IMR-90 (cell line): ENCODE measurements around the gene TNS3.

Experiments
- CEBPB ChIP-seq: IDR thresholded peaks from 2 replicates; pipeline ENCODE4 v1.6.1; 2012; ENCODE audit warnings: low read depth, low read length, improper control_type of control experiment
- MXI1 ChIP-seq: IDR thresholded peaks from 2 replicates; pipeline ENCODE4 v1.6.1; 2012; ENCODE audit warnings: low read depth, mild to moderate bottlenecking, low read length, moderate library complexity, borderline replicate concordance
- POLR2A ChIP-seq: IDR thresholded peaks from 2 replicates; pipeline ENCODE4 v1.6.1; 2012; ENCODE audit warnings: mild to moderate bottlenecking, low read depth, low read length
- RCOR1 ChIP-seq: IDR thresholded peaks from 2 replicates; pipeline ENCODE4 v1.6.1; 2012; ENCODE audit warnings: mild to moderate bottlenecking, low read length, improper control_type of control experiment; ENCODE audit not compliant: insufficient replicate concordance
- SMC3 ChIP-seq: fragments of 150-350 bp; IDR thresholded peaks from 2 replicates; pipeline ENCODE4 v1.6.1; 2016; ENCODE audit warnings: low read depth, mild to moderate bottlenecking, antibody characterized with exemption, low read length, moderate library complexity
- TF ChIP-seq, protein P1 (sequence below): conservative IDR thresholded peaks from 2 replicates; pipeline ENCODE4 v1.5.1; 2012; ENCODE audit warnings: mild to moderate bottlenecking, low read depth, low read length, improper control_type of control experiment
- TF ChIP-seq, protein P2 (sequence below): fragments of 150-350 bp; IDR thresholded peaks from 2 replicates; pipeline ENCODE4 v1.6.1; 2017; ENCODE audit warnings: mild to moderate bottlenecking, antibody characterized with exemption, low read length, low read depth

GRCh38 chr7:47502240-47502877 is 79.6 kb downstream of the TNS3 start:
- TF ChIP-seq, protein P1, sequence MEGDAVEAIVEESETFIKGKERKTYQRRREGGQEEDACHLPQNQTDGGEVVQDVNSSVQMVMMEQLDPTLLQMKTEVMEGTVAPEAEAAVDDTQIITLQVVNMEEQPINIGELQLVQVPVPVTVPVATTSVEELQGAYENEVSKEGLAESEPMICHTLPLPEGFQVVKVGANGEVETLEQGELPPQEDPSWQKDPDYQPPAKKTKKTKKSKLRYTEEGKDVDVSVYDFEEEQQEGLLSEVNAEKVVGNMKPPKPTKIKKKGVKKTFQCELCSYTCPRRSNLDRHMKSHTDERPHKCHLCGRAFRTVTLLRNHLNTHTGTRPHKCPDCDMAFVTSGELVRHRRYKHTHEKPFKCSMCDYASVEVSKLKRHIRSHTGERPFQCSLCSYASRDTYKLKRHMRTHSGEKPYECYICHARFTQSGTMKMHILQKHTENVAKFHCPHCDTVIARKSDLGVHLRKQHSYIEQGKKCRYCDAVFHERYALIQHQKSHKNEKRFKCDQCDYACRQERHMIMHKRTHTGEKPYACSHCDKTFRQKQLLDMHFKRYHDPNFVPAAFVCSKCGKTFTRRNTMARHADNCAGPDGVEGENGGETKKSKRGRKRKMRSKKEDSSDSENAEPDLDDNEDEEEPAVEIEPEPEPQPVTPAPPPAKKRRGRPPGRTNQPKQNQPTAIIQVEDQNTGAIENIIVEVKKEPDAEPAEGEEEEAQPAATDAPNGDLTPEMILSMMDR, result no peak
- no peak for TF ChIP-seq MXI1
- TF ChIP-seq CEBPB, result no peak
- no peak for TF ChIP-seq RCOR1
- no peak for TF ChIP-seq SMC3
- TF ChIP-seq POLR2A, result no peak
- TF ChIP-seq, protein P2, sequence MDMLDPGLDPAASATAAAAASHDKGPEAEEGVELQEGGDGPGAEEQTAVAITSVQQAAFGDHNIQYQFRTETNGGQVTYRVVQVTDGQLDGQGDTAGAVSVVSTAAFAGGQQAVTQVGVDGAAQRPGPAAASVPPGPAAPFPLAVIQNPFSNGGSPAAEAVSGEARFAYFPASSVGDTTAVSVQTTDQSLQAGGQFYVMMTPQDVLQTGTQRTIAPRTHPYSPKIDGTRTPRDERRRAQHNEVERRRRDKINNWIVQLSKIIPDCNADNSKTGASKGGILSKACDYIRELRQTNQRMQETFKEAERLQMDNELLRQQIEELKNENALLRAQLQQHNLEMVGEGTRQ, result no peak
